Neutrophil (primary cell): ENCODE data around the gene FAM8A1.

Source experiments
- H3K27ac ChIP-seq: fragments of 200-600 bp; sonication (generic); 2 replicates; pipeline ENCODE4 v1.5.1; 2016; ENCODE audit warnings: mild to moderate bottlenecking, moderate library complexity
- H3K27me3 ChIP-seq: fragments of 200-600 bp; sonication (generic); 2 replicates; pipeline ENCODE4 v1.6.0; 2016; ENCODE audit warnings: mild to moderate bottlenecking
- H3K36me3 ChIP-seq: fragments of 200-600 bp; sonication (generic); 2 replicates; pipeline ENCODE4 v1.5.1; 2017
- H3K4me1 ChIP-seq, 2 experiments: fragments of 200-600 bp in 1 of 2; sonication (generic) in 1 of 2; 1 replicate in 1 of 2; 2 replicates in 1 of 2; pipeline versions ENCODE4 v1.5.1 to v1.6.1; 2013 to 2016; ENCODE audit warnings: low read depth in 1 of 2, low read length in 1 of 2, mild to moderate bottlenecking in 1 of 2, moderate library complexity in 1 of 2; ENCODE audit not compliant: control insufficient read depth in 1 of 2, insufficient read depth in 1 of 2
- H3K4me3 ChIP-seq, 2 experiments: fragments of 200-600 bp in 1 of 2; sonication (generic) in 1 of 2; 1 replicate in 1 of 2; 2 replicates in 1 of 2; pipeline ENCODE4 v1.5.1; 2013 to 2016; ENCODE audit warnings: low read depth in 1 of 2, low read length in 1 of 2, mild to moderate bottlenecking in 1 of 2, moderate library complexity in 1 of 2
- H3K9me3 ChIP-seq: fragments of 200-600 bp; sonication (generic); 2 replicates; pipeline ENCODE4 v1.5.1; 2016
- TF ChIP-seq, protein P1 (sequence below): fragments of 200-600 bp; sonication (generic); IDR thresholded peaks from 2 replicates; pipeline ENCODE4 v1.5.1; 2016; ENCODE audit warnings: antibody characterized with exemption

Gene FAM8A1

GRCh38 chr6:17624396-17624795 lies 24.3 kb downstream of the FAM8A1 start:
- H3K36me3 ChIP-seq = peaks cover 54% of the 10 kb centered on the region
- H3K4me3 ChIP-seq = no peak overlapping the region
- TF ChIP-seq, protein P1, sequence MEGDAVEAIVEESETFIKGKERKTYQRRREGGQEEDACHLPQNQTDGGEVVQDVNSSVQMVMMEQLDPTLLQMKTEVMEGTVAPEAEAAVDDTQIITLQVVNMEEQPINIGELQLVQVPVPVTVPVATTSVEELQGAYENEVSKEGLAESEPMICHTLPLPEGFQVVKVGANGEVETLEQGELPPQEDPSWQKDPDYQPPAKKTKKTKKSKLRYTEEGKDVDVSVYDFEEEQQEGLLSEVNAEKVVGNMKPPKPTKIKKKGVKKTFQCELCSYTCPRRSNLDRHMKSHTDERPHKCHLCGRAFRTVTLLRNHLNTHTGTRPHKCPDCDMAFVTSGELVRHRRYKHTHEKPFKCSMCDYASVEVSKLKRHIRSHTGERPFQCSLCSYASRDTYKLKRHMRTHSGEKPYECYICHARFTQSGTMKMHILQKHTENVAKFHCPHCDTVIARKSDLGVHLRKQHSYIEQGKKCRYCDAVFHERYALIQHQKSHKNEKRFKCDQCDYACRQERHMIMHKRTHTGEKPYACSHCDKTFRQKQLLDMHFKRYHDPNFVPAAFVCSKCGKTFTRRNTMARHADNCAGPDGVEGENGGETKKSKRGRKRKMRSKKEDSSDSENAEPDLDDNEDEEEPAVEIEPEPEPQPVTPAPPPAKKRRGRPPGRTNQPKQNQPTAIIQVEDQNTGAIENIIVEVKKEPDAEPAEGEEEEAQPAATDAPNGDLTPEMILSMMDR = no peak
- H3K9me3 ChIP-seq = no peaks in the 10 kb centered on the region
- H3K27me3 ChIP-seq = no peaks in the 10 kb centered on the region
- H3K4me1 ChIP-seq = no peaks in the 10 kb centered on the region
- H3K27ac ChIP-seq = no peak overlapping the region

DNA sequence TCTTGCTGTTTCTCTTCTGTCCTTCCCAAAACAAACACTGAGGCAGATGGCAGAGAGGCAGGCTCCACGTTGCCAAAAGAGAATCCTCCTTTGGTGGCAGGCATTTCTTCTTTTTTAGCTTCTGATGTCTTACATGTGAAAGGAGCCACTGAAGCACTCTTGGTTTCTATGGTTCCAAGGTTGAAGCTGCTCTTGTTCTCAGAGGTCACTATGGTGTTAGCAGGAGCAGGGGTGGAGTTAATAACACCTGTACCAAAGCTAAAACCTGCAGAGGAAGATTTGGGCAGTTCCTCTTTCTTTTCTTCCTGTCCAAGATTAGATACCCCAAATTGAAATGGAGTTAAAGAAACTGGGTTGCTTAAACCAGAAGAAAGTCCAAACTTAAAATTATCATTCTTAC lies 28.8 kb downstream of the FAM8A1 start:
- H3K36me3 ChIP-seq = peaks cover 62% of the 10 kb centered on the region
- H3K27ac ChIP-seq = peak overlapping the region; percentile 10
- H3K9me3 ChIP-seq = no peaks in the 10 kb centered on the region
- H3K27me3 ChIP-seq = no peaks in the 10 kb centered on the region
- H3K4me1 ChIP-seq = peaks cover 3 to 12% of the 10 kb centered on the region in 2 experiments
- H3K4me3 ChIP-seq = no peak overlapping the region
- TF ChIP-seq, protein P1 = no peak

- no peaks in the 10 kb centered on the region for H3K9me3 ChIP-seq
- TF ChIP-seq, protein P1 = no peak
- no peaks in the 10 kb centered on the region for H3K27me3 ChIP-seq
- peaks cover 3 to 12% of the 10 kb centered on the region in 2 experiments for H3K4me1 ChIP-seq
- no peak overlapping the region for H3K4me3 ChIP-seq
- peak overlapping the region; percentile 59 for H3K27ac ChIP-seq
- peaks cover 51% of the 10 kb centered on the region for H3K36me3 ChIP-seq
Observed at GRCh38 chr6:17629824-17630510, 29.9 kb downstream of the FAM8A1 start.

- H3K27ac ChIP-seq = peak overlapping the region; percentile 59
- TF ChIP-seq, protein P1 = no peak
Observed at GRCh38 chr6:17630511-17631073, 30.5 kb downstream of the FAM8A1 start.

GRCh38 chr6:17632934-17633333 lies 32.8 kb downstream of the FAM8A1 start:
- peak overlapping the region; percentile 23 for H3K27ac ChIP-seq
- H3K36me3 ChIP-seq = peaks cover 46% of the 10 kb centered on the region
- H3K4me1 ChIP-seq = peaks cover 19 to 30% of the 10 kb centered on the region in 2 experiments
- H3K27me3 ChIP-seq = no peaks in the 10 kb centered on the region
- TF ChIP-seq, protein P1 = no peak
- H3K9me3 ChIP-seq = no peaks in the 10 kb centered on the region
- no peak overlapping the region for H3K4me3 ChIP-seq

More at GRCh38 chr6:17630511-17631073, 30.5 kb downstream of the FAM8A1 start:
- Histone ChIP-seq H3K4me3 (no peak overlapping the region), H3K4me1 (peaks cover 3 to 12% of the 10 kb centered on the region in 2 experiments), H3K9me3 (no peaks in the 10 kb centered on the region), H3K27me3 (no peaks in the 10 kb centered on the region), H3K36me3 (peaks cover 50% of the 10 kb centered on the region)
